K562 (cell line): ENCODE data around the gene TAF3. TPM values are rescaled to one million over a fixed set of nuclear protein-coding genes. Genes with fewer than 3 reads are reported as not detected.

Experiments
- ATAC-seq: fragments of 200-7000 bp; cut with Tn5 transposase; 3 replicates; pipeline ENCODE4 v1.9.1; 2020; ENCODE audit warnings: moderate library complexity
- BruUV-seq: library from RNA; stranded (reverse); fragments of 400-500 nt; replicated peaks from 2 replicates; lab custom pipeline; 2021; lab: Mats Ljungman, UMichigan
- CTCF ChIA-PET: fragments of 300-600 bp; formaldehyde crosslinking; extraction: SDS; loops from one replicate; lab custom pipeline; 2021; ENCODE audit warnings: low intra/inter-chr PET ratio; lab: Yijun Ruan, JAX
- POLR2A ChIA-PET: fragments of 300-600, 350-650 bp; sonication (Branson Sonifier 250); formaldehyde crosslinking; extraction: SDS; loops from one replicate; lab custom pipeline; 2021; ENCODE audit warnings: antibody characterized with exemption, inconsistent platforms; lab: Yijun Ruan, JAX
- DNase-seq, 4 experiments: peaks; one replicate each; pipeline versions ENCODE4 v3.0.0 to v3.0.0-alpha.2; 2011 to 2018; ENCODE audit warnings: low spot score in 3 of 4, mixed read lengths in 3 of 4; ENCODE audit errors: extremely low read depth in 1 of 4
- FAIRE-seq: peaks from 2 replicates; lab custom pipeline; 2011; peaks lifted over from hg19 to GRCh38; lab: Jason Lieb, UNC
- H2AFZ ChIP-seq: 2 replicates; pipeline ENCODE4 v1.6.0; 2011; ENCODE audit warnings: low read depth, low read length, control low read depth, inconsistent platforms
- H3K27ac ChIP-seq: fragments of 200-600 bp; 3 replicates; pipeline ENCODE4 v1.8.0; 2011; ENCODE audit warnings: low read depth, mild to moderate bottlenecking, control low read depth, inconsistent platforms, low read length, moderate library complexity, mixed read lengths; ENCODE audit errors: extremely low read depth
- H3K27me3 ChIP-seq, 2 experiments: fragments of 300-600 bp in 1 of 2; 2 replicates in 1 of 2; 3 replicates in 1 of 2; pipeline versions ENCODE4 v1.6.0 to v1.8.0; 2011; ENCODE audit warnings: inconsistent platforms in 2 of 2, low read length in 2 of 2, mild to moderate bottlenecking in 1 of 2, mixed read lengths in 1 of 2, moderate library complexity in 1 of 2; ENCODE audit not compliant: control insufficient read depth in 2 of 2, insufficient read depth in 2 of 2
- H3K36me3 ChIP-seq: fragments of 300-600 bp; 3 replicates; pipeline ENCODE4 v1.8.0; 2011; ENCODE audit warnings: mild to moderate bottlenecking, low read length, inconsistent platforms; ENCODE audit not compliant: control insufficient read depth, insufficient read depth
- H3K4me1 ChIP-seq, 2 experiments: fragments of 200-600 bp in 1 of 2; replicated peaks in 1 of 2; 2 replicates in 1 of 2; 3 replicates in 1 of 2; pipeline versions ENCODE4 v1.5.1 to v1.8.0; 2011; ENCODE audit warnings: inconsistent platforms in 2 of 2, low read length in 2 of 2, mild to moderate bottlenecking in 1 of 2, mixed read lengths in 1 of 2, moderate library complexity in 1 of 2; ENCODE audit not compliant: control insufficient read depth in 2 of 2, insufficient read depth in 2 of 2
- H3K4me2 ChIP-seq: 2 replicates; pipeline ENCODE4 v1.6.1; 2011; ENCODE audit warnings: low read length, control low read depth, inconsistent platforms, mixed read lengths; ENCODE audit not compliant: insufficient read depth
- H3K4me3 ChIP-seq: fragments of 200-600 bp; sonication (generic), shearing (Covaris generic); 2 replicates; pipeline ENCODE4 v1.5.1; 2016; ENCODE audit warnings: control low read depth, inconsistent platforms
- H3K79me2 ChIP-seq: fragments of 200-600 bp; 3 replicates; pipeline ENCODE4 v1.8.0; 2011; ENCODE audit warnings: low read length, inconsistent platforms; ENCODE audit not compliant: control insufficient read depth, insufficient read depth
- H3K9ac ChIP-seq, 2 experiments: 2 replicates each; pipeline versions ENCODE4 v1.6.0 to v1.6.1; 2011; ENCODE audit warnings: low read depth in 2 of 2, low read length in 2 of 2, control low read depth in 1 of 2, inconsistent platforms in 1 of 2, mild to moderate bottlenecking in 1 of 2, mixed read lengths in 1 of 2; ENCODE audit not compliant: insufficient read depth in 1 of 2
- H3K9me1 ChIP-seq: one replicate; pipeline ENCODE4 v1.6.0; 2011; ENCODE audit warnings: inconsistent platforms, mild to moderate bottlenecking, low read length, moderate library complexity; ENCODE audit not compliant: control insufficient read depth, insufficient read depth
- H3K9me3 ChIP-seq: replicated peaks from 2 replicates; pipeline ENCODE4 v1.5.1; 2011; ENCODE audit warnings: low read depth, low read length, inconsistent platforms; ENCODE audit not compliant: control insufficient read depth, insufficient read depth
- H4K20me1 ChIP-seq: replicated peaks from 2 replicates; pipeline ENCODE4 v1.6.1; 2011; ENCODE audit warnings: low read length, inconsistent platforms, mixed read lengths; ENCODE audit not compliant: control insufficient read depth, insufficient read depth
- AFF1 ChIP-seq, 2 experiments: fragments of 450-650 bp; IDR thresholded peaks; 2 replicates each; pipeline ENCODE4 v1.6.1; 2018; ENCODE audit warnings: mild to moderate bottlenecking in 2 of 2, low read depth in 1 of 2; ENCODE audit not compliant: partially characterized antibody in 2 of 2
- BACH1 ChIP-seq: fragments of 200-800 bp; sonication (Bioruptor generic); IDR thresholded peaks from 2 replicates; pipeline ENCODE4 v1.6.1; 2016; ENCODE audit warnings: missing genetic modification characterization, missing compliant biosample characterization
- GTF2A2 ChIP-seq: IDR thresholded peaks from 2 replicates; pipeline ENCODE4 v1.6.1; 2016; ENCODE audit warnings: mild to moderate bottlenecking, missing genetic modification characterization, missing compliant biosample characterization
- JUND ChIP-seq, 2 experiments: IDR thresholded peaks; 2 replicates in 1 of 2; 3 replicates in 1 of 2; pipeline ENCODE4 v1.6.1; 2011; ENCODE audit warnings: borderline replicate concordance in 2 of 2, low read depth in 2 of 2, low read length in 2 of 2, improper control_type of control experiment in 1 of 2, missing biosample characterization in 1 of 2, missing genetic modification characterization in 1 of 2, missing genetic modification reagents in 1 of 2
- KHSRP ChIP-seq: fragments of 450-650 bp; IDR thresholded peaks from 2 replicates; pipeline ENCODE4 v1.6.1; 2017
- MEIS2 ChIP-seq: fragments of 450-650 bp; IDR thresholded peaks from 2 replicates; pipeline ENCODE4 v1.6.1; 2014; ENCODE audit warnings: mild to moderate bottlenecking; ENCODE audit not compliant: partially characterized antibody
- PCBP2 ChIP-seq: fragments of 200-400 bp; formaldehyde crosslinking; IDR thresholded peaks from 2 replicates; pipeline ENCODE4 v1.6.1; 2018; ENCODE audit warnings: low read length, low read depth, mild to moderate bottlenecking, moderate library complexity; ENCODE audit not compliant: poor library complexity, severe bottlenecking
- SIN3B ChIP-seq: fragments of 450-650 bp; IDR thresholded peaks from 2 replicates; pipeline ENCODE4 v1.6.1; 2017; ENCODE audit warnings: low read depth, mild to moderate bottlenecking, moderate library complexity
- TCF3 ChIP-seq: sonication (generic); formaldehyde crosslinking; IDR thresholded peaks from 2 replicates; pipeline ENCODE4 v1.4.0; 2020; ENCODE audit warnings: mild to moderate bottlenecking, missing genetic modification reagents
- WGBS: fragments of 100-300 bp; shearing (Covaris generic); methylation state at CpG from one replicate; pipeline ENCODE4 v1.1.6; 2016; ENCODE audit warnings: low coverage, mixed read lengths; ENCODE audit not compliant: insufficient coverage; ENCODE audit errors: missing lambda C conversion rate; 5-methylcytosine and 5-hydroxymethylcytosine counted together
- in situ Hi-C: fragments of 300-500 bp; cut with MboI; formaldehyde crosslinking; loops from 4 replicates; pipeline ENCODE4 v1.15.0; 2018; ENCODE audit warnings: inconsistent platforms, mixed read lengths
- intact Hi-C: fragments of 100-400 bp; cut with micrococcal nuclease; formaldehyde crosslinking; loops from 2 replicates; pipeline ENCODE4 v1.14.2; 2022
- polyA plus RNA-seq, 8 experiments: library from polyadenylated mRNA; depleted of rRNA in 4 of 8; stranded (reverse) in 5 of 8; unstranded in 3 of 8; fragments of >200 nt; fragmentation: Nextera tagmentation in 2 of 8; fragmentation: Illumina TruSeq in 1 of 8; extraction: Ambion mirVana in 2 of 8; extraction: Trizol in 1 of 8; gene quantifications; 2 replicates each; pipeline versions ENCODE4 v1.2.1 to v1.2.3, GENCODE V29; 2011 to 2014; ENCODE audit warnings: inconsistent platforms in 1 of 8, missing spikeins in 1 of 8
- total RNA-seq, 7 experiments: library from RNA; depleted of rRNA in 6 of 7; stranded (reverse); fragments of >200 nt in 6 of 7; fragmentation: Illumina TruSeq in 2 of 7; extraction: Trizol in 2 of 7; gene quantifications; 2 replicates each; pipeline versions ENCODE4 v1.2.1 to v1.2.3, GENCODE V29; 2011 to 2021; ENCODE audit warnings: low replicate concordance in 1 of 7

TAF3 gene
- total and polyA plus RNA-seq, 9 of the 15 experiments (the other 6 are each of a cell fraction or from before 2014, with no cell fraction given) = 1.5 to 9.9 (median 4.1) TPM

GRCh38 chr10:7797582-7797981 is 20.7 kb upstream of the TAF3 start (continued):
- TF ChIP-seq AFF1 (IDR thresholded peaks at IDR 0.05; ENCODE audit: low read depth in 1 of 2, partially characterized antibody in 2 of 2) = no peak
- TF ChIP-seq KHSRP = no peak
- peak; percentile 90 for TF ChIP-seq JUND (IDR thresholded peaks at IDR 0.05; ENCODE audit: borderline replicate concordance, low read depth, low read length)
- TF ChIP-seq JUND (tag; IDR thresholded peaks at IDR 0.05; ENCODE audit: borderline replicate concordance, low read depth, low read length) = peak; percentile 70; the same call in 1 of the 3 replicates
- TF ChIP-seq SIN3B = no peak

GRCh38 chr10:7802606-7803005 is 15.7 kb upstream of the TAF3 start:
- no TSS peak for BruUV-seq
- Histone ChIP-seq H3K9me3 (no peaks in the 10 kb centered on the region), H3K79me2 (peaks cover 3% of the 10 kb centered on the region; the same call in 1 of the 3 replicates), H3K9ac (no peak overlapping the region), H3K4me3 (no peak overlapping the region), H3K9me1 (no peaks in the 10 kb centered on the region), H3K36me3 (peaks cover 88% of the 10 kb centered on the region), H3K27me3 (no peaks in the 10 kb centered on the region), H4K20me1 (0 out of 2 replicates have a peak, but pooled peaks cover 4% of the 10 kb centered on the region), H2AFZ (no peak overlapping the region), H3K4me1 (no peaks in the 10 kb centered on the region), H3K4me2 (no peak overlapping the region), H3K27ac (no peak overlapping the region)
- in situ Hi-C loops = no loop called here
- no peak for DNase-seq
- POLR2A ChIA-PET = interaction anchor here (0.6 to 1.0 kb wide), 3 partner anchors 9 to 63 kb away, joined by 3 to 5 read pairs (median 3); partner anchors contain the start of gene TAF3
- intact Hi-C loops = no loop called here
- WGBS = 77% methylated on average over 4 of the region's 4 CpGs
- TF ChIP-seq GTF2A2 (tag) (no peak), MEIS2 (peak; percentile 22), PCBP2 (no peak), BACH1 (tag) (no peak), TCF3 (CRISPR knock-in tag) (peak; percentile 45; the same call in 1 of the 2 replicates)
- ATAC-seq = no peak
- FAIRE-seq = no peak
- CTCF ChIA-PET = no interaction called here
